Neural cell (in vitro differentiated cells): Measurements from ENCODE around the gene SYVN1. TPM values are rescaled to one million over a fixed set of nuclear protein-coding genes. Genes with fewer than 3 reads are reported as not detected.

Experiments used
- H2AFZ ChIP-seq: fragments of 200-600, 300-800 bp; sonication (generic), shearing (Covaris generic); 2 replicates; pipeline ENCODE4 v1.6.0; 2014; ENCODE audit warnings: low read depth, mild to moderate bottlenecking, antibody characterized with exemption, low read length, moderate library complexity
- H3F3A ChIP-seq: fragments of 200-600 bp; shearing (Covaris generic); 2 replicates; pipeline ENCODE4 v1.6.1; 2016; ENCODE audit warnings: mild to moderate bottlenecking, moderate library complexity, mixed read lengths, antibody characterized with exemption, low read length; ENCODE audit not compliant: insufficient read depth, poor library complexity, severe bottlenecking
- H3K27ac ChIP-seq: fragments of 200-600, 300-800 bp; sonication (generic), shearing (Covaris generic); 2 replicates; pipeline ENCODE4 v1.5.1; 2014; ENCODE audit warnings: mild to moderate bottlenecking, low read length, moderate library complexity
- H3K27me3 ChIP-seq: fragments of 300-800, 200-600 bp; sonication (generic), shearing (Covaris generic); 2 replicates; pipeline ENCODE4 v1.6.0; 2014; ENCODE audit warnings: mild to moderate bottlenecking, low read depth, low read length, moderate library complexity; ENCODE audit not compliant: insufficient read depth
- H3K36me3 ChIP-seq: fragments of 300-800, 200-600 bp; sonication (generic), shearing (Covaris generic); 2 replicates; pipeline ENCODE4 v1.5.1; 2014; ENCODE audit warnings: mild to moderate bottlenecking, antibody characterized with exemption, low read length, moderate library complexity; ENCODE audit not compliant: insufficient read depth
- H3K4me2 ChIP-seq: fragments of 300-800, 200-600 bp; sonication (generic), shearing (Covaris generic); 2 replicates; pipeline ENCODE4 v1.6.0; 2014; ENCODE audit warnings: mild to moderate bottlenecking, low read length
- H3K4me3 ChIP-seq: fragments of 300-800, 200-600 bp; sonication (generic), shearing (Covaris generic); 2 replicates; pipeline ENCODE4 v1.5.1; 2014; ENCODE audit warnings: mild to moderate bottlenecking, low read length, moderate library complexity
- H3K79me2 ChIP-seq: fragments of 200-600 bp; shearing (Covaris generic); replicated peaks from 2 replicates; pipeline ENCODE4 v1.6.0; 2014; ENCODE audit warnings: mild to moderate bottlenecking, low read length, moderate library complexity; ENCODE audit not compliant: insufficient read depth
- H3K9ac ChIP-seq: fragments of 300-800, 200-600 bp; sonication (generic), shearing (Covaris generic); 2 replicates; pipeline ENCODE4 v1.6.1; 2016; ENCODE audit warnings: mild to moderate bottlenecking, low read length, mixed read lengths
- H3K9me2 ChIP-seq: fragments of 200-600 bp; shearing (Covaris generic); 2 replicates; pipeline ENCODE4 v1.6.1; 2016; ENCODE audit warnings: mild to moderate bottlenecking, low read length, mixed read lengths; ENCODE audit not compliant: insufficient read depth
- H3K9me3 ChIP-seq: fragments of 200-600, 300-800 bp; sonication (generic), shearing (Covaris generic); 2 replicates; pipeline ENCODE4 v1.6.1; 2016; ENCODE audit warnings: mild to moderate bottlenecking, mixed run types, low read length, moderate library complexity, mixed read lengths
- H4K20me1 ChIP-seq: fragments of 200-600 bp; shearing (Covaris generic); 2 replicates; pipeline ENCODE4 v1.6.1; 2016; ENCODE audit warnings: mild to moderate bottlenecking, mixed run types; ENCODE audit not compliant: insufficient read depth
- EP300 ChIP-seq: fragments of 450-650 bp; conservative IDR thresholded peaks from 2 replicates; pipeline ENCODE4 v1.6.1; 2014; ENCODE audit warnings: antibody characterized with exemption, mild to moderate bottlenecking, moderate library complexity; ENCODE audit not compliant: poor library complexity, severe bottlenecking
- EZH2 ChIP-seq: fragments of 200-600, 300-800 bp; shearing (Covaris generic), sonication (generic); IDR thresholded peaks from 2 replicates; pipeline ENCODE4 v1.6.1; 2014; ENCODE audit warnings: antibody characterized with exemption, low read length, borderline replicate concordance, mild to moderate bottlenecking; ENCODE audit not compliant: insufficient read depth, poor library complexity, severe bottlenecking
- MXI1 ChIP-seq: fragments of 450-650 bp; conservative IDR thresholded peaks from 2 replicates; pipeline ENCODE4 v1.6.1; 2014; ENCODE audit warnings: antibody characterized with exemption, mild to moderate bottlenecking; ENCODE audit not compliant: poor library complexity, severe bottlenecking
- POLR2AphosphoS5 ChIP-seq: IDR thresholded peaks from 2 replicates; pipeline ENCODE4 v1.6.1; 2012
- RAD21 ChIP-seq: fragments of 450-650 bp; conservative IDR thresholded peaks from 2 replicates; pipeline ENCODE4 v1.6.1; 2014; ENCODE audit warnings: antibody characterized with exemption, mild to moderate bottlenecking, moderate library complexity
- SMC3 ChIP-seq: fragments of 450-650 bp; conservative IDR thresholded peaks from 2 replicates; pipeline ENCODE4 v1.6.1; 2014; ENCODE audit warnings: antibody characterized with exemption, mild to moderate bottlenecking, moderate library complexity; ENCODE audit not compliant: poor library complexity
- TAF1 ChIP-seq: IDR thresholded peaks from 2 replicates; pipeline ENCODE4 v1.6.1; 2012; ENCODE audit warnings: low read depth
- polyA plus RNA-seq: library from polyadenylated mRNA; depleted of rRNA; stranded (reverse); fragments of >200 nt; gene quantifications from 2 replicates; pipeline ENCODE4 v1.2.3, GENCODE V29; 2014
- TF ChIP-seq, protein P1 (sequence below): fragments of 450-650 bp; IDR thresholded peaks from 2 replicates; pipeline ENCODE4 v1.5.1; 2014; ENCODE audit warnings: antibody characterized with exemption, mild to moderate bottlenecking, moderate library complexity; ENCODE audit not compliant: poor library complexity, severe bottlenecking
- TF ChIP-seq, protein P2 (sequence below): IDR thresholded peaks from 2 replicates; pipeline ENCODE4 v1.6.1; 2012; ENCODE audit warnings: borderline replicate concordance

SYVN1 gene
- polyA plus RNA-seq, 1 donor from 2014 or later, result 12.8 TPM

DNA sequence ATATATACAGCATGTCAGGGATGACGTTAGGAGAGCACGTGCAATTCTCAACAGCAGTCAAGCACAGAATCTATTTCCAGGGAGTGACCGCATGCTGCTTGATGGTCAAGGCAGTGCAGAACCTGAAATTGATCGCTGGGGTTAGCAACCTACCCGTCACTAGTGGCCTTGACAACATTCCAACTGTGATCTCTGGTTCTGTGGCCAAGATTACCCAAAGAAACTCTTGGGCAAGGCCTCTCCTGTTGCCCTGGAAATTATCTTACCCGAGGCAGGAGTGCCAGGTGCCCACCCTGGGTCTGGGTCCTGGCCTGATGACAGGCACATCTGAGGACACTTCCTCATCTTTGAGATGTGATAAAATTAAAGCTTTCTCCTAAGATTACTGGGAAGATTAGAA, 20.5 kb downstream of the SYVN1 start:
- no peaks in the 10 kb centered on the region for H3K36me3 ChIP-seq
- peaks cover 23% of the 10 kb centered on the region for H3K79me2 ChIP-seq
- H3K27me3 ChIP-seq, result no peaks in the 10 kb centered on the region
- H3K27ac ChIP-seq, result peak overlapping the region; percentile 97
- H3K9me2 ChIP-seq, result no peaks in the 10 kb centered on the region
- peak overlapping the region; percentile 86 for H3K4me3 ChIP-seq
- peak overlapping the region; percentile 99 for H3K4me2 ChIP-seq
- no peaks in the 10 kb centered on the region for H4K20me1 ChIP-seq
- no peak overlapping the region for H2AFZ ChIP-seq
- H3F3A ChIP-seq, result no peaks in the 10 kb centered on the region
- no peaks in the 10 kb centered on the region for H3K9me3 ChIP-seq
- peak overlapping the region; percentile 98 for H3K9ac ChIP-seq
- no peak for TF ChIP-seq RAD21
- TF ChIP-seq EP300, result no peak
- no peak for TF ChIP-seq EZH2
- TF ChIP-seq TAF1, result no peak
- TF ChIP-seq POLR2AphosphoS5, result no peak
- TF ChIP-seq, protein P1, sequence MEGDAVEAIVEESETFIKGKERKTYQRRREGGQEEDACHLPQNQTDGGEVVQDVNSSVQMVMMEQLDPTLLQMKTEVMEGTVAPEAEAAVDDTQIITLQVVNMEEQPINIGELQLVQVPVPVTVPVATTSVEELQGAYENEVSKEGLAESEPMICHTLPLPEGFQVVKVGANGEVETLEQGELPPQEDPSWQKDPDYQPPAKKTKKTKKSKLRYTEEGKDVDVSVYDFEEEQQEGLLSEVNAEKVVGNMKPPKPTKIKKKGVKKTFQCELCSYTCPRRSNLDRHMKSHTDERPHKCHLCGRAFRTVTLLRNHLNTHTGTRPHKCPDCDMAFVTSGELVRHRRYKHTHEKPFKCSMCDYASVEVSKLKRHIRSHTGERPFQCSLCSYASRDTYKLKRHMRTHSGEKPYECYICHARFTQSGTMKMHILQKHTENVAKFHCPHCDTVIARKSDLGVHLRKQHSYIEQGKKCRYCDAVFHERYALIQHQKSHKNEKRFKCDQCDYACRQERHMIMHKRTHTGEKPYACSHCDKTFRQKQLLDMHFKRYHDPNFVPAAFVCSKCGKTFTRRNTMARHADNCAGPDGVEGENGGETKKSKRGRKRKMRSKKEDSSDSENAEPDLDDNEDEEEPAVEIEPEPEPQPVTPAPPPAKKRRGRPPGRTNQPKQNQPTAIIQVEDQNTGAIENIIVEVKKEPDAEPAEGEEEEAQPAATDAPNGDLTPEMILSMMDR, result no peak
- TF ChIP-seq MXI1, result no peak
- TF ChIP-seq, protein P2, sequence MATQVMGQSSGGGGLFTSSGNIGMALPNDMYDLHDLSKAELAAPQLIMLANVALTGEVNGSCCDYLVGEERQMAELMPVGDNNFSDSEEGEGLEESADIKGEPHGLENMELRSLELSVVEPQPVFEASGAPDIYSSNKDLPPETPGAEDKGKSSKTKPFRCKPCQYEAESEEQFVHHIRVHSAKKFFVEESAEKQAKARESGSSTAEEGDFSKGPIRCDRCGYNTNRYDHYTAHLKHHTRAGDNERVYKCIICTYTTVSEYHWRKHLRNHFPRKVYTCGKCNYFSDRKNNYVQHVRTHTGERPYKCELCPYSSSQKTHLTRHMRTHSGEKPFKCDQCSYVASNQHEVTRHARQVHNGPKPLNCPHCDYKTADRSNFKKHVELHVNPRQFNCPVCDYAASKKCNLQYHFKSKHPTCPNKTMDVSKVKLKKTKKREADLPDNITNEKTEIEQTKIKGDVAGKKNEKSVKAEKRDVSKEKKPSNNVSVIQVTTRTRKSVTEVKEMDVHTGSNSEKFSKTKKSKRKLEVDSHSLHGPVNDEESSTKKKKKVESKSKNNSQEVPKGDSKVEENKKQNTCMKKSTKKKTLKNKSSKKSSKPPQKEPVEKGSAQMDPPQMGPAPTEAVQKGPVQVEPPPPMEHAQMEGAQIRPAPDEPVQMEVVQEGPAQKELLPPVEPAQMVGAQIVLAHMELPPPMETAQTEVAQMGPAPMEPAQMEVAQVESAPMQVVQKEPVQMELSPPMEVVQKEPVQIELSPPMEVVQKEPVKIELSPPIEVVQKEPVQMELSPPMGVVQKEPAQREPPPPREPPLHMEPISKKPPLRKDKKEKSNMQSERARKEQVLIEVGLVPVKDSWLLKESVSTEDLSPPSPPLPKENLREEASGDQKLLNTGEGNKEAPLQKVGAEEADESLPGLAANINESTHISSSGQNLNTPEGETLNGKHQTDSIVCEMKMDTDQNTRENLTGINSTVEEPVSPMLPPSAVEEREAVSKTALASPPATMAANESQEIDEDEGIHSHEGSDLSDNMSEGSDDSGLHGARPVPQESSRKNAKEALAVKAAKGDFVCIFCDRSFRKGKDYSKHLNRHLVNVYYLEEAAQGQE, result no peak
- TF ChIP-seq SMC3, result no peak

DNA sequence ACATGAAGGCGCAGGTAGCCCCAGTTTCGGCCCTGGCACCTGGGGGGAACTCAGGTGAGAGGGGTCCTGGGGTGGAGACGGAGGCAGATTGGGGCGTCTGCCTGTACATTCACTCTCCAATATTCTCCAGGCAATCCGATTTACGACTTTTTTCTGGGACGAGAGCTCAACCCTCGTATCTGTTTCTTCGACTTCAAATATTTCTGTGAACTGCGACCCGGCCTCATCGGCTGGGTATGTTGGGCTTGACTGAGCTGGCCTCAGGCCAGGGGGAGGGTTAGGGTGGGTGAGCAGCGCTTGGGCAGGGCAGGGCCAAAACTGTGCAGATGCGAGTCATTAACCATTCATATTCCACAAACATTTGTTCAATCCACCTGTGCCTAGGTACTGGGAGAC, 21.0 kb downstream of the SYVN1 start:
- H3K4me3 ChIP-seq, result peak overlapping the region; percentile 86
- no peaks in the 10 kb centered on the region for H3F3A ChIP-seq
- H4K20me1 ChIP-seq, result no peaks in the 10 kb centered on the region
- H3K9me2 ChIP-seq, result no peaks in the 10 kb centered on the region
- H3K4me2 ChIP-seq, result peak overlapping the region; percentile 99
- H3K27me3 ChIP-seq, result no peaks in the 10 kb centered on the region
- H3K9ac ChIP-seq, result peak overlapping the region; percentile 98
- peaks cover 23% of the 10 kb centered on the region for H3K79me2 ChIP-seq
- TF ChIP-seq MXI1 (no peak), RAD21 (no peak), EZH2 (no peak), TAF1 (no peak), EP300 (no peak), POLR2AphosphoS5 (no peak), SMC3 (no peak)
- TF ChIP-seq, protein P1, result no peak
- TF ChIP-seq, protein P2, result no peak
- H2AFZ ChIP-seq, result no peak overlapping the region
- no peaks in the 10 kb centered on the region for H3K36me3 ChIP-seq
- no peaks in the 10 kb centered on the region for H3K9me3 ChIP-seq
- H3K27ac ChIP-seq, result peak overlapping the region; percentile 97
